GM18502 (cell line): ENCODE data around the gene PNKP.

Experiments
- ATAC-seq: cut with Tn5 transposase; IDR thresholded peaks from one replicate; pipeline ENCODE4 v1.9.1; 2021; ENCODE audit warnings: mild to moderate bottlenecking; ENCODE audit not compliant: unreplicated experiment, poor library complexity

PNKP gene

GRCh38 chr19:49861541-49862378, 5.6 kb downstream of the PNKP start:
- ATAC-seq = no peak

GRCh38 chr19:49861107-49861506, 6.3 kb downstream of the PNKP start:
- no peak for ATAC-seq

- ATAC-seq = no peak
These were observed 6.9 kb downstream of the PNKP start for GRCh38 chr19:49860336-49861102.

- ATAC-seq = no peak
These were observed 7.6 kb downstream of the PNKP start for GRCh38 chr19:49859682-49860335.

GRCh38 chr19:49858088-49858985, 9.0 kb downstream of the PNKP start:
- ATAC-seq = no peak

- no peak for ATAC-seq
These were observed 9.6 kb downstream of the PNKP start for GRCh38 chr19:49857838-49858087.

GRCh38 chr19:49857061-49857837, 10.1 kb downstream of the PNKP start:
- no peak for ATAC-seq

GRCh38 chr19:49856574-49857021, 10.8 kb downstream of the PNKP start:
- ATAC-seq = no peak

GRCh38 chr19:49855676-49856573, 11.5 kb downstream of the PNKP start:
- ATAC-seq = no peak

- ATAC-seq = no peak
These were observed 12.1 kb downstream of the PNKP start for GRCh38 chr19:49855277-49855675.

GRCh38 chr19:49854378-49855263, 12.8 kb downstream of the PNKP start:
- ATAC-seq = no peak

GRCh38 chr19:49853852-49854377, 13.5 kb downstream of the PNKP start:
- no peak for ATAC-seq

- no peak for ATAC-seq
These were observed 14.7 kb downstream of the PNKP start for GRCh38 chr19:49852631-49853126.

- no peak for ATAC-seq
These were observed 15.7 kb downstream of the PNKP start for GRCh38 chr19:49851456-49852259.

GRCh38 chr19:49850487-49851342, 16.7 kb downstream of the PNKP start, which contains the start of gene PTOV1:
Gene PTOV1, plus strand, starts transcription at chr19:49851159.
- peak; percentile 73 for ATAC-seq

- ATAC-seq = no peak
These were observed 17.2 kb downstream of the PNKP start for GRCh38 chr19:49850221-49850486.
